Caco-2 (cell line): Measurements from ENCODE around the gene HNRNPA2B1. TPM values are rescaled to one million over a fixed set of nuclear protein-coding genes. Genes with fewer than 3 reads are reported as not detected.
A peak's percentile ranks its signal among the peaks of the same experiment; 100 is the strongest.

Experiments
- BruUV-seq: library from RNA; stranded (reverse); fragments of 400-500 nt; replicated peaks from 2 replicates; lab custom pipeline; 2021; lab: Mats Ljungman, UMichigan
- CTCF ChIA-PET: fragments of 300-600 bp; sonication (Branson Sonifier 250); formaldehyde crosslinking; loops from one replicate; lab custom pipeline; 2022; ENCODE audit warnings: antibody characterized with exemption; lab: Charles Lee
- POLR2A ChIA-PET: fragments of 300-600 bp; sonication (Branson Sonifier 250); formaldehyde crosslinking; loops from one replicate; lab custom pipeline; 2022; ENCODE audit warnings: antibody characterized with exemption; lab: Charles Lee
- DNase-seq, 2 experiments: peaks; one replicate each; pipeline versions ENCODE4 v3.0.0 to v3.0.0-alpha.2; 2020 to 2022
- H3K27me3 ChIP-seq: replicated peaks from 2 replicates; pipeline ENCODE4 v1.6.0; 2011; ENCODE audit warnings: low read length; ENCODE audit not compliant: control insufficient read depth, insufficient read depth
- H3K36me3 ChIP-seq: 2 replicates; pipeline ENCODE4 v1.5.1; 2011; ENCODE audit warnings: low read length; ENCODE audit not compliant: control insufficient read depth, insufficient read depth
- H3K4me1 ChIP-seq: fragments of 250-450 bp; sonication (Bioruptor Pico); 2 replicates; pipeline ENCODE4 v1.5.1; 2020; ENCODE audit warnings: mild to moderate bottlenecking
- H3K4me3 ChIP-seq: 2 replicates; pipeline ENCODE4 v1.5.1; 2011; ENCODE audit warnings: low read depth, mild to moderate bottlenecking, control low read depth, low read length
- H3K9me3 ChIP-seq: fragments of 250-450 bp; sonication (Bioruptor Pico); 2 replicates; pipeline ENCODE4 v1.5.1; 2020; ENCODE audit warnings: mild to moderate bottlenecking, moderate library complexity
- H3K27ac Mint-ChIP-seq: one replicate; pipeline ENCODE4 v1.8.0; 2022; ENCODE audit warnings: mixed read lengths; ENCODE audit not compliant: unreplicated experiment
- H3K27me3 Mint-ChIP-seq: one replicate; pipeline ENCODE4 v1.8.0; 2022; ENCODE audit warnings: mixed read lengths; ENCODE audit not compliant: insufficient read depth, unreplicated experiment
- H3K36me3 Mint-ChIP-seq: one replicate; pipeline ENCODE4 v1.8.0; 2022; ENCODE audit warnings: mild to moderate bottlenecking, mixed read lengths; ENCODE audit not compliant: insufficient read depth, unreplicated experiment
- H3K4me1 Mint-ChIP-seq: one replicate; pipeline ENCODE4 v1.8.0; 2022; ENCODE audit warnings: low read depth, mixed read lengths; ENCODE audit not compliant: unreplicated experiment
- H3K4me3 Mint-ChIP-seq: one replicate; pipeline ENCODE4 v1.8.0; 2022; ENCODE audit warnings: mild to moderate bottlenecking, moderate library complexity, mixed read lengths; ENCODE audit not compliant: unreplicated experiment
- H3K9me3 Mint-ChIP-seq: one replicate; pipeline ENCODE4 v1.8.0; 2022; ENCODE audit warnings: mixed read lengths; ENCODE audit not compliant: unreplicated experiment
- CTCF ChIP-seq, 2 experiments: fragments of 200-600 bp in 1 of 2; IDR thresholded peaks; 1 replicate in 1 of 2; 2 replicates in 1 of 2; pipeline versions ENCODE4 v1.5.1 to v1.8.0; 2011 to 2022; ENCODE audit warnings: antibody characterized with exemption in 1 of 2, control low read depth in 1 of 2, inconsistent platforms in 1 of 2, low read depth in 1 of 2, low read length in 1 of 2, mild to moderate bottlenecking in 1 of 2, moderate library complexity in 1 of 2; ENCODE audit not compliant: insufficient read depth in 1 of 2, severe bottlenecking in 1 of 2, unreplicated experiment in 1 of 2
- intact Hi-C: fragments of 100-400 bp; cut with micrococcal nuclease; formaldehyde crosslinking; loops from one replicate; pipeline ENCODE4 v1.10.0; 2022; ENCODE audit not compliant: unreplicated experiment
- total RNA-seq: library from RNA; stranded (reverse); gene quantifications from 2 replicates; pipeline ENCODE4 v1.2.3, GENCODE V29; 2022

HNRNPA2B1 gene
- total RNA-seq, 1 experiment from 2014 or later, result 799 TPM

GRCh38 chr7:26162431-26162830 is 38.1 kb downstream of the HNRNPA2B1 start:
- H3K4me3 ChIP-seq, result no peak overlapping the region
- no peaks in the 10 kb centered on the region for H3K27me3 ChIP-seq
- H3K9me3 ChIP-seq, result no peaks in the 10 kb centered on the region
- BruUV-seq, result no TSS peak
- Mint-ChIP-seq H3K4me3 (no peak overlapping the region), H3K27ac (no peak overlapping the region), H3K36me3 (peaks cover 15% of the 10 kb centered on the region), H3K27me3 (no peaks in the 10 kb centered on the region), H3K4me1 (peaks cover 33% of the 10 kb centered on the region), H3K9me3 (no peaks in the 10 kb centered on the region)
- intact Hi-C loops, result no loop called here
- DNase-seq, result no peak
- ChIA-PET CTCF (interaction anchor here (1.5 kb wide), 1 partner anchor 71 kb away, joined by 3 read pairs; no protein-coding TSS in a partner anchor), POLR2A (no interaction called here)
- no peak for TF ChIP-seq CTCF (IDR thresholded peaks at IDR 0.05; ENCODE audit: insufficient read depth in 1 of 2, low read depth in 1 of 2, low read length in 1 of 2, severe bottlenecking in 1 of 2, unreplicated experiment in 1 of 2)
- peaks cover 50% of the 10 kb centered on the region for H3K4me1 ChIP-seq
- H3K36me3 ChIP-seq, result no peaks in the 10 kb centered on the region

GRCh38 chr7:26160896-26161295 is 39.6 kb downstream of the HNRNPA2B1 start:
- Mint-ChIP-seq H3K9me3 (no peaks in the 10 kb centered on the region), H3K27ac (no peak overlapping the region), H3K27me3 (no peaks in the 10 kb centered on the region), H3K36me3 (peaks cover 15% of the 10 kb centered on the region), H3K4me3 (no peak overlapping the region), H3K4me1 (peaks cover 25% of the 10 kb centered on the region)
- no peak for TF ChIP-seq CTCF (IDR thresholded peaks at IDR 0.05; ENCODE audit: insufficient read depth in 1 of 2, low read depth in 1 of 2, low read length in 1 of 2, severe bottlenecking in 1 of 2, unreplicated experiment in 1 of 2)
- Histone ChIP-seq H3K36me3 (no peaks in the 10 kb centered on the region), H3K9me3 (no peaks in the 10 kb centered on the region), H3K4me1 (peaks cover 51% of the 10 kb centered on the region), H3K4me3 (no peak overlapping the region), H3K27me3 (no peaks in the 10 kb centered on the region)
- ChIA-PET POLR2A (interaction anchor here (0.6 to 1.0 kb wide), 3 partner anchors 9 to 989 kb away, joined by 3 to 9 read pairs (median 6); partner anchors contain the start of gene NFE2L3), CTCF (interaction anchor here (0.6 to 1.5 kb wide), 3 partner anchors 44 to 268 kb away, joined by 3 to 6 read pairs (median 5); no protein-coding TSS in a partner anchor)
- intact Hi-C loops, result no loop called here
- no TSS peak for BruUV-seq
- no peak for DNase-seq

- Mint-ChIP-seq H3K4me1 (peaks cover 36% of the 10 kb centered on the region), H3K27me3 (no peaks in the 10 kb centered on the region), H3K27ac (peak overlapping the region; percentile 88), H3K36me3 (peaks cover 15% of the 10 kb centered on the region), H3K4me3 (peak overlapping the region; percentile 53), H3K9me3 (no peaks in the 10 kb centered on the region)
- DNase-seq, result peak; percentile 83 to 88
- no peaks in the 10 kb centered on the region for H3K27me3 ChIP-seq
- CTCF ChIA-PET, result no interaction called here
- no peaks in the 10 kb centered on the region for H3K9me3 ChIP-seq
- no peak for TF ChIP-seq CTCF (IDR thresholded peaks at IDR 0.05; ENCODE audit: insufficient read depth in 1 of 2, low read depth in 1 of 2, low read length in 1 of 2, severe bottlenecking in 1 of 2, unreplicated experiment in 1 of 2)
- POLR2A ChIA-PET, result no interaction called here
- intact Hi-C loops, result loop anchor here (5.0 to 10.0 kb wide), 2 partner anchors 77 to 154 kb away; no protein-coding TSS in a partner anchor
- H3K4me1 ChIP-seq, result peaks cover 68% of the 10 kb centered on the region
- no peak overlapping the region for H3K4me3 ChIP-seq
- BruUV-seq, result no TSS peak
- no peaks in the 10 kb centered on the region; the same call in 1 of the 2 replicates for H3K36me3 ChIP-seq
Observed at GRCh38 chr7:26159243-26159642, 41.3 kb downstream of the HNRNPA2B1 start.
